Muscle of back (tissue), 11 donors: ENCODE results near the gene INO80E. TPM values are rescaled to one million over a fixed set of nuclear protein-coding genes. Genes with fewer than 3 reads are reported as not detected.
A peak's percentile ranks its signal among the peaks of the same experiment; 100 is the strongest.

ENCODE experiments used
- DNase-seq, 3 donors: peaks; one replicate each; pipeline versions ENCODE4 v3.0.0 to v3.0.0-alpha.2; 2013
- polyA plus RNA-seq, 10 donors: library from polyadenylated mRNA; unstranded; fragments of 120-200 nt; gene quantifications; one replicate each; pipeline ENCODE4 v1.2.1, GENCODE V29; 2013; ENCODE audit not compliant: insufficient read length in 10 of 10

INO80E gene
- polyA plus RNA-seq, 10 donors: 26.6 to 41.4 (median 30.4) TPM

- no peak for DNase-seq
These were observed 5.0 kb upstream of the INO80E start for GRCh38 chr16:29990883-29991570.

- no peak for DNase-seq
These were observed 4.5 kb upstream of the INO80E start for GRCh38 chr16:29991571-29991904.

GRCh38 chr16:29992344-29992967 lies 3.6 kb upstream of the INO80E start:
- no peak for DNase-seq

- DNase-seq: no peak
These were observed 2.7 kb upstream of the INO80E start for GRCh38 chr16:29993191-29993902.

- no peak for DNase-seq
These were observed 2.0 kb upstream of the INO80E start for GRCh38 chr16:29993903-29994599.

- peak in 2 of 3 donors; percentile 40 to 43 for DNase-seq
These were observed 1.3 kb upstream of the INO80E start for GRCh38 chr16:29994600-29995323.

GRCh38 chr16:29995324-29995910 lies 624 bp upstream of the INO80E start, which contains the start of gene HIRIP3:
Gene HIRIP3 (minus strand): TSS chr16:29995617. CDS start chr16:29995605, 12 bp downstream.
- DNase-seq: peak in 2 of 3 donors; percentile 79 to 91

- no peak for DNase-seq
These were observed 767 bp downstream of the INO80E start for GRCh38 chr16:29996766-29997250.

- no peak for DNase-seq
These were observed 3.6 kb downstream of the INO80E start for GRCh38 chr16:29999605-30000004.

- no peak for DNase-seq
These were observed 4.9 kb downstream of the INO80E start for GRCh38 chr16:30000735-30001631.

GRCh38 chr16:30002614-30003346 lies 6.7 kb downstream of the INO80E start:
- DNase-seq: no peak

- no peak for DNase-seq
These were observed 7.8 kb downstream of the INO80E start for GRCh38 chr16:30003670-30004423.

- DNase-seq: no peak
These were observed 8.4 kb downstream of the INO80E start for GRCh38 chr16:30004424-30004776.

- DNase-seq: no peak
These were observed 8.8 kb downstream of the INO80E start for GRCh38 chr16:30004811-30005242.

GRCh38 chr16:30005341-30006094 lies 9.5 kb downstream of the INO80E start:
- peak in 2 of 3 donors; percentile 24 to 52 for DNase-seq

GRCh38 chr16:30006095-30006473 lies 10.0 kb downstream of the INO80E start:
- no peak for DNase-seq

GRCh38 chr16:30006659-30007377 lies 10.8 kb downstream of the INO80E start:
- no peak for DNase-seq
